HG03469 (cell line): Measurements from ENCODE around the gene ZGPAT.

Experiments
- ATAC-seq: cut with Tn5 transposase; IDR thresholded peaks from one replicate; pipeline ENCODE4 v1.9.1; 2021; ENCODE audit warnings: mild to moderate bottlenecking, moderate library complexity, moderate number of reproducible peaks; ENCODE audit not compliant: unreplicated experiment

ZGPAT gene

DNA sequence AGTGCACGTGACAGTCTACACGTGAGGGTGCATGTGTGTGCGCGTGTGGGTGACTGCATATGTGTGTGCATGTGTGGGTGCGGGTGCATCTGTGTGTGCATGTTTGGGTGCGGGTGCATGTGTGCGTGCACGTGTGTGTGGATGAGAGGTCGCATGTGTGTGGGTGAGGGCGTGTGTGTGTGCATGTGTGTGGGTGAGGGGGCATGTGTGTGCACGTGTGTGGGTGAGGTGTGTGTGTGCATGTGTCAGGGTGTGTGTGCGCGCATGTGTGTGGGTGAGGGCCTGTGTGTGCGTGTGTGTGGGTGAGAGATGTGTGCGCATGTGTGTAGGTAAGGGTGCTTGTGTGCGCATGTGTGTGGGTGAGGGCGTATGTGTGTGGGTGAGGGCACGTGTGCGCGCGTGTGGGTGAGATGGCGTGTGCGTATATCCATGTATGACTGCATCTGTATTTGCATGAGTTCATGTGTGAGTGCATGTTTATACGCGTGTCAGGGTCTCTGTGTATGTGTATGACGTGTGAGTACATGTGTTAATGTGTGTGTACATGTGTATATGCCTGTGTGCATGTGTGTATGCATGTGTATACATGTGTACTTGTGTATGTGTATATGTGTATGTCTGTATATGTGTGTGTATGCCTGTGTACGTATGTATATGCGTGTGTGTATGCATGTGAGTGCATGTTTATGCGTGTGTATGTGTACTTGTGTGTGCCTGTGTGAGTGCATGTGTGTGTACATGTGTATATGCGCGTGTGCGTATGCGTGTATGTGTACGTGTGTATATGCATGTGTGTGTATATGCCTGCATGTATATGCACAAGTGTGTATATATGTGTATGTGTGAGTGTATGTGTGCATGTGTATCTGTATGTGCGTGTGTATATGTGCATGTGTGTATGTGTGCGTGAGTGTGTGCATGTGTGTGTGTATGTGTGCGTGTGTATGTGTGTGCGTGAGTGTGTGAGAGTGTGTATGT lies 24.6 kb downstream of the ZGPAT start:
- no peak for ATAC-seq

GRCh38 chr20:63733117-63733516 lies 25.3 kb downstream of the ZGPAT start:
- ATAC-seq = no peak

DNA sequence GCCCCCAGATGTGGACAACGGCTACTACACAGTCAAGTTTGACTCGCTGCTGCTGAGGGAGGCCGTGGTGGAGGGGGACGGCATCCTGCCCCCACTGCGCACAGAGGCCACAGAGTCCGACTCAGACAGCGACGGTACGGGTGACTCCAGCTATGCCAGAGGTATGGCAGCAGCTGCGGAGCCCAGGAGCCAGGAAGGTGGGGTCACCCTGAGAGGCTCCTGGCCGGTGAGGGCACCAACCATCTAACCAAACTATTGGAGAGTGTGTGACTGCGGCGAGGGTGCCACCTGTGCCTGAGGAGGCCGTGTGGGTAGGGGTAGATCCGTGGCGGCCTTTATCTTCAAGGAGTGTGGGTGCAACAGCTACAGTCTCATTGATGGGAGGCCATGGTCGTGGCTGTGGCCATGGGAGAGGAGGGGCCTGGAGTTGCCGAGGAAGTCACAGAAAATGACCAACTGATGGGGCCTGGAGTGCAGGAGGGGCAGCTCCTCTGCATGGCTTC lies 25.8 kb downstream of the ZGPAT start:
- ATAC-seq = no peak

GRCh38 chr20:63734111-63734945 lies 26.5 kb downstream of the ZGPAT start:
- ATAC-seq = no peak

- no peak for ATAC-seq
Observed at GRCh38 chr20:63734946-63735858, 27.4 kb downstream of the ZGPAT start.

DNA sequence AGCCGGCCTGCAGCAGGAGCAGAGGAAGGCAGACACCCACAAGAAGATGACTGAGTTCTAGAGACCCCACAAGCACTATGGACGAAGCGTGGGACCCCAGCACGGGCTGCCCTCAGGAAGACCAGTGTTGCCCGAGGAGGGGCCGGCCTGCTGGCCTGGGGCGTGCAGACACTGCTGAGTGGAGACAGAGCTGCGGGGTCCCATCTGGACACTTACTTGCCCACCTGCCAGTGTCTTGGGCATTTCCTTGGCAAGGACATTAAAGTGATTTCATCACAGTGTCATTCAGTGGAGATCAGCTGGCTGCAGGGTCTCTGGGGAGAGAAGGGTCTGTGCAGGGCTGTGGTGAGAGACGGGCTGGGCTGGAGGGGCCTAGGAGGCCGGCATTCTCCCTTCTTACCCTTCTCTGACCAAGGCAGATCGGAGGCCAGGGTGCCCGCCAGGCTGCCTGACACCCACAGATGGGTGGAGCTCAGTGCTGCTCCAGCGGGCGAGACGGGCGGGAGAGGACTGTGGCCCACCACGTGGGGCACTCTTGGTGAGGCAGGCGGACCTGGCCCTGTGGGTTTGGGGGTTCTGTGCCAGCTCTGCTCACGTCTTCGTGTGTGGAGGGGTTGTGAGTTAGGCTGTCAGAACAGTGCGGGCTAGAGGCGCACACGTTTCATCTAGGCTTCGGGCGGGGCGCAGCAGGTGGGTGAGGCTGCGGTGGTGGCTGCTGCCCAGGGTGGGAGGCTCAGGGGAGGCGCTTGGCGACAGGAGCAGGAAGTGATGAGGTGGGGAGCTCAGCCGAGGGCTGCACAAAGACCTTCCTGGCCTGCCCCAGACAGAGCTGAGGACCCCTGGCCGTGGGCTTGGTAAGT lies 28.2 kb downstream of the ZGPAT start, which contains the start of gene LIME1:
Gene LIME1, plus strand, starts transcription at position 806 of the 860 bp plus-strand sequence. CDS start 886 bp downstream, outside the sequence.
- ATAC-seq = no peak

DNA sequence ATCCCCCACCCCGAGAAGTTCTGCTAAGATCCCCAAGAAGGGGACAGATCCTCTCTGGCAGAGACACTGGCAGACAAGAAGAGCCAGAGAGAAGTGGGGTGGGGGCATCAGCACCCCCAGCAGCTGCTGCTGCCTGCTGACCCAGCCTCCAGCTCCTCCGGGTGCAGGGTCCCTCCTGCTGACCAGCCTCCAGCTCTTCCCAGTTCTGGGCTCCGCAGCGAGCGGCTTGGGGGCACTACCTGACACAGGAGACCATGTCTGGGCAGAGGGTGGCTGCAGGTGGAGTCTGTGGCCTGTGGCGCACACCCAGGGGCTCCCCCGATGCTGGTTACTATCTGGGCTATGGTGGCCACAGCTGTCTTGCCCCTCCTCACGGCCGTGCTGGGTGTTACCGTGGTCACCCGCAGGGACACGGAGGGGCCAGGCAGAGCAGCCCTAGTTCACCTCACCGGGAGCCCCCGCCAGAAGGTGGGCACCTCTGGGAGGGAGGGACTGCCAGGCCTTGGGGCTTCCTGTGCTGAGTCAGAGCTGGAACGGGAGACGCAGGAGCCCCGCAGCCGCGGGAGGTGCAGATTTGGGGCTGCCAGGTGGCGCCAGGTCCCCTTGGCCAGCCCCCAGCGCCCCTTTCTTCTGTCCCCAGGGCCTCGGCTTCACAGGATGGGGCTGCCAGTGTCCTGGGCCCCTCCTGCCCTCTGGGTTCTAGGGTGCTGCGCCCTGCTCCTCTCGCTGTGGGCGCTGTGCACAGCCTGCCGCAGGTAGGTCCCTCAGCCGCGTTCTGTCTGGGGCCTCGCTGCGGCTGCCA lies 29.3 kb downstream of the ZGPAT start:
- ATAC-seq = no peak

DNA sequence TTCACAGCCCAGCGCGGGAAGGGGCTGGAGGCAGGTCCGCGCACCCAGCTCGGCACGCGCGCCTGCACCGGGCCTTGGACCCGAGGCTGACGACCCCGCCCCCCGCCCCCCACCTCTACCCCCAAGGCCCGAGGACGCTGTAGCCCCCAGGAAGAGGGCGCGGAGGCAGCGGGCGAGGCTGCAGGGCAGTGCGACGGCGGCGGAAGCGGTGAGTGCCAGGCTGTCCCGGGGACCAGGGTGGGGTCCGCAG lies 29.8 kb downstream of the ZGPAT start:
- ATAC-seq = no peak

- ATAC-seq = no peak
Observed at GRCh38 chr20:63737945-63738686, 30.3 kb downstream of the ZGPAT start.

- ATAC-seq = no peak
Observed at GRCh38 chr20:63738687-63739129, 30.9 kb downstream of the ZGPAT start.

- ATAC-seq = peak; percentile 29
Observed at GRCh38 chr20:63739130-63740069, 31.6 kb downstream of the ZGPAT start, which contains the start of gene SLC2A4RG. TSS of gene SLC2A4RG (plus strand) at chr20:63739776. CDS start at chr20:63739913, 137 bp downstream.

- peak; percentile 6 for ATAC-seq
Observed at GRCh38 chr20:63740070-63740626, 32.3 kb downstream of the ZGPAT start.

- no peak for ATAC-seq
Observed at GRCh38 chr20:63740627-63741353, 33.0 kb downstream of the ZGPAT start.

GRCh38 chr20:63741354-63741675 lies 33.5 kb downstream of the ZGPAT start:
- ATAC-seq = no peak

DNA sequence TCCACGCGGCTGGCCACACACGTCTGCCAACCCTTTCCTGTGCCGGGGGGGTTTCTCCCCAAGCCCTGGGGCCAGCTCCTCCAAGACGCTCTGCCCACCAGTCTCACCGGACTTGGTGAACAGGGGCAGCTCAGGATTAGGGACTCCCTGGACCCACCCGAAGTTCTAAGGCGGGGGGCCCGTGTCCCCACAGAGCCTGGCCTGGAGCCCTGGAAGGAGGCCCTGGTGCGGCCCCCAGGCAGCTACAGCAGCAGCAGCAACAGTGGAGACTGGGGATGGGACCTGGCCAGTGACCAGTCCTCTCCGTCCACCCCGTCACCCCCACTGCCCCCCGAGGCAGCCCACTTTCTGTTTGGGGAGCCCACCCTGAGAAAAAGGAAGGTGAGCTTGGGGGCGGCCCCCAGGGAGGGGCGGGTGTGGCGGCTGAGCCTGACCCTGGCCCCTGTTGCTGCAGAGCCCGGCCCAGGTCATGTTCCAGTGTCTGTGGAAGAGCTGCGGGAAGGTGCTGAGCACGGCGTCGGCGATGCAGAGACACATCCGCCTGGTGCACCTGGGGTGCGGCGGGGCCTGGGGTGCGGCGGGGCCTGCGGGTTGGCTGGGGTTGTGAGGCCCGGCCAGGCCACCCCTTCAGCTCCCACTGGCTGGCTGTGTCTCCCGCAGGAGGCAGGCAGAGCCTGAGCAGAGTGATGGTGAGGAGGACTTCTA lies 34.0 kb downstream of the ZGPAT start:
- no peak for ATAC-seq
